ENCODE results near the gene NDRG4.

DNA sequence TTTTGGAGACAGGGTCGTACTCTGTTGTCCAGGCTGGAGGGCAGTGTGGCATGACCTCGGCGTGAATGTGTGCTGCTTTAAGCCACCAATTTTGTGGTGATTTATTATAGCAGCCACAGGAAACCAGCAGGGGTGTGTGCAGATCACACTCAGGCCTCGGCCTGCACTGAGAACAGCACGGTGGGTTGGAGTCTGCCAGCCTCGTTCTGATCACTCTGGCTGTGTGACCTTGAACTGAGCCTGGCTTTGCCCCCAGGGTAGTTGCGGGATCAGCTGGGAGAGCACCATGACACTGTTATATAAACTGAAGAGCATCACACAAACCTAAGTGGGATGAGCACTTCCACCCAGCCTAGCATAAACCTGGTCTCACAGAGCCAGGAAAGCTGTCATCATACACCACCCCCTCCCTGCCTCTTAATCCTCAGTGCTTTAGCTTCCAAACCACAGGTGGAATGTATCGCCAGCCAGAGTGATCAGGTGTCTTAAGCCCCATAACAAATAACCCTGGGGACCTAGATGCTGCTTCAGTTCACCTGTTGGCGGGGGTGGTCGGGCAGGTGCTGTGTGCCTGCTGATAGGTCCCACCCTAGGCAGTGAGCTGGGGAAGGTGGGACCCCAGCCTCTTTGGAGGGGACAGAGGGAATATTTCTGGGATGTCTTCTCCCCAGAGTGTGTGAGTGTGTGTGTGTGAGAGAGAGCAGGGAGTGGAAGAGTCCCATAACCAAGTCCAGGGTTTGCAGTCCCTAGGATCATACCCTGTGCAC lies 28.6 kb upstream of the NDRG4 start:
- TF ChIP-seq, protein P1, sequence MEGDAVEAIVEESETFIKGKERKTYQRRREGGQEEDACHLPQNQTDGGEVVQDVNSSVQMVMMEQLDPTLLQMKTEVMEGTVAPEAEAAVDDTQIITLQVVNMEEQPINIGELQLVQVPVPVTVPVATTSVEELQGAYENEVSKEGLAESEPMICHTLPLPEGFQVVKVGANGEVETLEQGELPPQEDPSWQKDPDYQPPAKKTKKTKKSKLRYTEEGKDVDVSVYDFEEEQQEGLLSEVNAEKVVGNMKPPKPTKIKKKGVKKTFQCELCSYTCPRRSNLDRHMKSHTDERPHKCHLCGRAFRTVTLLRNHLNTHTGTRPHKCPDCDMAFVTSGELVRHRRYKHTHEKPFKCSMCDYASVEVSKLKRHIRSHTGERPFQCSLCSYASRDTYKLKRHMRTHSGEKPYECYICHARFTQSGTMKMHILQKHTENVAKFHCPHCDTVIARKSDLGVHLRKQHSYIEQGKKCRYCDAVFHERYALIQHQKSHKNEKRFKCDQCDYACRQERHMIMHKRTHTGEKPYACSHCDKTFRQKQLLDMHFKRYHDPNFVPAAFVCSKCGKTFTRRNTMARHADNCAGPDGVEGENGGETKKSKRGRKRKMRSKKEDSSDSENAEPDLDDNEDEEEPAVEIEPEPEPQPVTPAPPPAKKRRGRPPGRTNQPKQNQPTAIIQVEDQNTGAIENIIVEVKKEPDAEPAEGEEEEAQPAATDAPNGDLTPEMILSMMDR (IDR thresholded peaks at IDR 0.05 in 2 of 3, conservative IDR thresholded peaks at IDR 0.05 in 1 of 3; ENCODE audit: borderline replicate concordance in 1 of 3, insufficient read depth in 1 of 3, low read depth in 2 of 3, low read length in 2 of 3), result no peak
- no peak for TF ChIP-seq POLR2A (IDR thresholded peaks at IDR 0.05; ENCODE audit: borderline replicate concordance, extremely low read depth, insufficient read depth, insufficient read length)
- TF ChIP-seq, protein P2, sequence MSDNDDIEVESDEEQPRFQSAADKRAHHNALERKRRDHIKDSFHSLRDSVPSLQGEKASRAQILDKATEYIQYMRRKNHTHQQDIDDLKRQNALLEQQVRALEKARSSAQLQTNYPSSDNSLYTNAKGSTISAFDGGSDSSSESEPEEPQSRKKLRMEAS (IDR thresholded peaks at IDR 0.05), result no peak
- no peak for TF ChIP-seq ZFX (IDR thresholded peaks at IDR 0.05)
- no peak for TF ChIP-seq POLR2AphosphoS5 (IDR thresholded peaks at IDR 0.05; ENCODE audit: low read depth, low read length)
- TF ChIP-seq EZH2 (IDR thresholded peaks at IDR 0.05), result no peak
- TF ChIP-seq SRF (IDR thresholded peaks at IDR 0.05; ENCODE audit: low read depth), result no peak
- no peak for TF ChIP-seq TCF7L2 (IDR thresholded peaks at IDR 0.05; ENCODE audit: borderline replicate concordance, extremely low read depth, insufficient read depth, insufficient read length)
- TF ChIP-seq SIN3A (IDR thresholded peaks at IDR 0.05; ENCODE audit: low read depth), result no peak
- TF ChIP-seq RAD21 (IDR thresholded peaks at IDR 0.05; ENCODE audit: low read depth), result no peak

Measured in HCT116 (cell line).